IPS-11a (cell line): ENCODE results near the gene CPNE4.

Experiments used
- H3K4me3 ChIP-seq: one replicate; pipeline ENCODE4 v1.5.1; 2013; ENCODE audit warnings: low read depth, low read length, control low read depth

CPNE4 gene

DNA sequence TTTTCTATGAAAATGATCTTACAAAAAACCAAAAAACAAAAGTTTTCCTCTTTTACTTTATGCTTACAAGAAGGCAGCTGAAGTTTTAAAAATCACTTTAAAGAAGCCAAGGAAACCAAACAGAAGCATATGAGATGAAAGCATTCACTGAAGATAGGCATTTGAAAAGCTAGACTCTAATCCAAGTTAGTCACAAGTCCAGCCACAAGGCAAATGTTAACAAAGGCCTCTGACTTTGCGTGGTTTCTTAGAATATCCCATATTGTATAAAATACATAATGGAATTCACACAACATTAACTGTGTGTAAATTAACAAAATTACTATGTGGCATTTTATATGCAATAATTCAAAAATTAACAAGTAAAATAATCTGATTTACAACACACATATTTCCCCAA is 549.7 kb downstream of the CPNE4 start:
- H3K4me3 ChIP-seq: no peak overlapping the region

DNA sequence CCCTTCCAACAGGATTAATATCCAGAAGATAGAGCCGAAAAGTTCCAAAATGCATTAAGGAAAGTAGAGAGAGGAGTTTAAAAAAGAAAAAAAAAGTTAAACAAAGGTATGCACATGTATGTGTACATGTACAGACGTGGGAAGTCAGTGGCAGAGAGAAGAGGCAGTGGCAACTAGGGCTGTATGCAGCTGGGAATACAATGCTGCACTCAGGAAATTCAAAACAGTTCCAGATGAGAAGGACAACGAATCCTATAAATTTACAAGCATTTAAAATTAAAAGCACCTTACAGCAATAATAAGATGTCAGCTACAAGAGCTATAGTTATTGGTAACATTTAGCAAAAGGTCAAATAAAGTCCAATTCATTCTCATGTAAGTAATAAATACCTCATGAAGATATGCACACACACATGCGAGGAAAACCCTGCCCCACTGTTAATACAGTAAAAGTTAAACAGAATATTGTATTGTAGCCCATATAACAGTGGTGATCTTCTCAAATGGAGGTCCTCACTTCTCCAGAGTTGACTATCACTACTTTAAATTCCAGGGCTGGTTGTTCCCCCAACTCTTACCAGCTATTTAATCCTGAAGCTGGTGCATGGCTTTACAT is 550.2 kb downstream of the CPNE4 start:
- H3K4me3 ChIP-seq: no peak overlapping the region
